Measurements from ENCODE around the gene MTAP.

GRCh38 chr9:21777701-21778100, 24.7 kb upstream of the MTAP start:
- TF ChIP-seq, protein P1, sequence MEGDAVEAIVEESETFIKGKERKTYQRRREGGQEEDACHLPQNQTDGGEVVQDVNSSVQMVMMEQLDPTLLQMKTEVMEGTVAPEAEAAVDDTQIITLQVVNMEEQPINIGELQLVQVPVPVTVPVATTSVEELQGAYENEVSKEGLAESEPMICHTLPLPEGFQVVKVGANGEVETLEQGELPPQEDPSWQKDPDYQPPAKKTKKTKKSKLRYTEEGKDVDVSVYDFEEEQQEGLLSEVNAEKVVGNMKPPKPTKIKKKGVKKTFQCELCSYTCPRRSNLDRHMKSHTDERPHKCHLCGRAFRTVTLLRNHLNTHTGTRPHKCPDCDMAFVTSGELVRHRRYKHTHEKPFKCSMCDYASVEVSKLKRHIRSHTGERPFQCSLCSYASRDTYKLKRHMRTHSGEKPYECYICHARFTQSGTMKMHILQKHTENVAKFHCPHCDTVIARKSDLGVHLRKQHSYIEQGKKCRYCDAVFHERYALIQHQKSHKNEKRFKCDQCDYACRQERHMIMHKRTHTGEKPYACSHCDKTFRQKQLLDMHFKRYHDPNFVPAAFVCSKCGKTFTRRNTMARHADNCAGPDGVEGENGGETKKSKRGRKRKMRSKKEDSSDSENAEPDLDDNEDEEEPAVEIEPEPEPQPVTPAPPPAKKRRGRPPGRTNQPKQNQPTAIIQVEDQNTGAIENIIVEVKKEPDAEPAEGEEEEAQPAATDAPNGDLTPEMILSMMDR (IDR thresholded peaks at IDR 0.05; ENCODE audit: low read length): no peak
- TF ChIP-seq EZH2 (optimal IDR thresholded peaks at IDR 0.05; ENCODE audit: low read depth, low read length) (no peak), EZH2phosphoT487 (IDR thresholded peaks at IDR 0.05; ENCODE audit: low read length) (no peak)

Data from MM.1S (cell line).